GM12875 (cell line): ENCODE results near the gene C6orf15.
A peak's percentile ranks its signal among the peaks of the same experiment; 100 is the strongest.

ENCODE experiments used
- H3K4me3 ChIP-seq: one replicate; pipeline ENCODE4 v1.5.1; 2011; ENCODE audit warnings: low read depth, low read length, control low read depth
- TF ChIP-seq, protein P1 (sequence below): IDR thresholded peaks from 2 replicates; pipeline ENCODE4 v1.5.1; 2011; ENCODE audit warnings: low read depth, mild to moderate bottlenecking, control low read depth, inconsistent platforms, low read length, moderate library complexity, borderline replicate concordance; ENCODE audit not compliant: insufficient read depth

The C6orf15 gene

DNA sequence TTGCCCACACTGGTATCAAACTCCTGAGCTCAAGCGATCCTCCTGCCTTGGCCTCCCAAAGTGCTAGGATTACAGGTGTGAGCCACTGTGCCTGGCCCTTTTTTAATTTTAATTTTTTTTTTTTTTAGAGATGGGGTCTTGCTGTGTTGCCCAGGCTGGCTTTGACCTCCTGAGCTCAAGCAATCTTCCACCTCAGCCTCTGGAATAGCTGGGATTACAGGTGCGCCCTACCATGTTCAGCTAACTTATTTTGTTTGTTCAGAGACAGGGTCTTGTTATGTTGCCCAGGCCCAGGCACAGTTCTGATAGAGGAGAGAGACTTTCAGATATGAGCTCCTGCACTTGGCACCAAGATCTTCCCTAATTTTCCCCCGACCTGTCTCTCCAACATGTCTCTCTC is 18.4 kb upstream of the C6orf15 start:
- TF ChIP-seq, protein P1, sequence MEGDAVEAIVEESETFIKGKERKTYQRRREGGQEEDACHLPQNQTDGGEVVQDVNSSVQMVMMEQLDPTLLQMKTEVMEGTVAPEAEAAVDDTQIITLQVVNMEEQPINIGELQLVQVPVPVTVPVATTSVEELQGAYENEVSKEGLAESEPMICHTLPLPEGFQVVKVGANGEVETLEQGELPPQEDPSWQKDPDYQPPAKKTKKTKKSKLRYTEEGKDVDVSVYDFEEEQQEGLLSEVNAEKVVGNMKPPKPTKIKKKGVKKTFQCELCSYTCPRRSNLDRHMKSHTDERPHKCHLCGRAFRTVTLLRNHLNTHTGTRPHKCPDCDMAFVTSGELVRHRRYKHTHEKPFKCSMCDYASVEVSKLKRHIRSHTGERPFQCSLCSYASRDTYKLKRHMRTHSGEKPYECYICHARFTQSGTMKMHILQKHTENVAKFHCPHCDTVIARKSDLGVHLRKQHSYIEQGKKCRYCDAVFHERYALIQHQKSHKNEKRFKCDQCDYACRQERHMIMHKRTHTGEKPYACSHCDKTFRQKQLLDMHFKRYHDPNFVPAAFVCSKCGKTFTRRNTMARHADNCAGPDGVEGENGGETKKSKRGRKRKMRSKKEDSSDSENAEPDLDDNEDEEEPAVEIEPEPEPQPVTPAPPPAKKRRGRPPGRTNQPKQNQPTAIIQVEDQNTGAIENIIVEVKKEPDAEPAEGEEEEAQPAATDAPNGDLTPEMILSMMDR = no peak
- no peak overlapping the region for H3K4me3 ChIP-seq

DNA sequence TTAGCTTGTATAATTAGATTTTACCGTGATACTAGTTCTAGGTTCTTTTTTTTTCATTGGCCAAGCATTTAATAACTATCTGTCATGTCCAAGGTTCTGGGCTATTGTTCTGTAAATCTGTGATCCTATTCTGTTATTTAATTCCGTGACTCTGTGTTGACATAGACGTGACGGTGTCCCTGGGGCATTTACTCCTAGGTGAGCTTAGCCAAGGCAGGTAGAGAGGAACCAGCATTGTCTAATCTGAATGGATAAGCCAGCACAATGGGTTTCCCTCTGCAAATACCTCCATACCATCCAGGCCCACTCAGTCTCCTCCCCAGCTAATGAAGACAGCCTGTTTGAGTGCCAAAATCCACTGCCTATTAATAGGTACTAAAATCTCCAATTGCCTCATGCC is 16.8 kb upstream of the C6orf15 start:
- TF ChIP-seq, protein P1 = no peak
- H3K4me3 ChIP-seq = no peak overlapping the region

DNA sequence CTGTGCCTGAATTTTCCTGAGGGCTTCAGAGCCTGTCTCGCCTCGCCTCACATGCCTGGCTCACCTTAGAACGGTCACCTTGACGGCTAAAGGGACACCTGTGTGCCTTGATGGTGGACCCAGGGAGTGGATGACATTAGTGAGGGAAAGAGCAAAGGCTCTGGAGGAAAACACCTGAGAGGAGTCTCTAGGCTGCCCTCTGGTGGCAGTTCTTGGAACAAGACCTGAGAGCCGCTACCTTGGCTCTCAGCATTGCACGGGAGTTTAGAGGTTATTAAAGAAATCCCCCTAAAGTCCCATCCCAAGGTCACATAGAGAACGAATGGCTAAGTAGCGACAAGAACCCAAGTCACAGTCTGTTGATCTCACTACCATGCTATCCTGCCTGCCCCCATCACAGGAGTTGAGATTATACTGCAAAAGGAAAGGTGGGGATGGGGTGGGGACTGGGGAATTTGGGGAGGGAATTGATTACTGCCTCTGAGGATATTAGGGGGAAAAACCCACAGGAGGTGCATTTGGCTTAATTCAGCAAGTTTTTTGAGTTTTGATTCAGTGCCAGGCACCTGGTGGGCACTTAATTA is 15.8 kb upstream of the C6orf15 start:
- TF ChIP-seq, protein P1 = peak; percentile 83

GRCh38 chr6:31126396-31127175 is 14.2 kb upstream of the C6orf15 start:
- no peak overlapping the region for H3K4me3 ChIP-seq
- TF ChIP-seq, protein P1 = no peak

More for the DNA sequence above, 15.8 kb upstream of the C6orf15 start:
- H3K4me3 ChIP-seq = no peak overlapping the region

- TF ChIP-seq, protein P1 = no peak
- no peak overlapping the region for H3K4me3 ChIP-seq
Observed at GRCh38 chr6:31125586-31126363, 13.4 kb upstream of the C6orf15 start.

- TF ChIP-seq, protein P1 = no peak
Observed at GRCh38 chr6:31125162-31125561, 12.8 kb upstream of the C6orf15 start.

More at GRCh38 chr6:31125162-31125561, 12.8 kb upstream of the C6orf15 start:
- no peak overlapping the region for H3K4me3 ChIP-seq
